ENCODE results near the gene ENTHD1. TPM values are rescaled to one million over a fixed set of nuclear protein-coding genes. Genes with fewer than 3 reads are reported as not detected.

The ENTHD1 gene, protein sequence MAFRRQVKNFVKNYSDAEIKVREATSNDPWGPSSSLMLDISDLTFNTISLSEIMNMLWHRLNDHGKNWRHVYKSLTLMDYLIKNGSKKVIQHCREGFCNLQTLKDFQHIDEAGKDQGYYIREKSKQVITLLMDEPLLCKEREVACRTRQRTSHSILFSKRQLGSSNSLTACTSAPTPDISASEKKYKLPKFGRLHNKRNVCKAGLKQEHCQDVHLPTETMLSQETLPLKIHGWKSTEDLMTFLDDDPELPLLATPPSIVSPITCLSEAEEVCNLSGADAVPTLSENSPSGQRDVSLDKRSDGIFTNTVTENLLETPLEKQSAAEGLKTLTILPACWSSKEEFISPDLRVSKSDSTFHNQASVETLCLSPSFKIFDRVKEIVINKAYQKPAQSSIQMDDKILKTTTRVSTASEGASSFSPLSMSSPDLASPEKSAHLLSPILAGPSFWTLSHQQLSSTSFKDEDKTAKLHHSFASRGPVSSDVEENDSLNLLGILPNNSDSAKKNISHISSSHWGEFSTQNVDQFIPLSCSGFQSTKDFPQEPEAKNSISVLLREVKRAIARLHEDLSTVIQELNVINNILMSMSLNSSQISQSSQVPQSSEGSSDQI
- total RNA-seq: not detected in 2 replicates

GRCh38 chr22:39893526-39893925 lies at the start of gene ENTHD1:
Gene ENTHD1, minus strand, starts transcription at chr22:39893760. Its CDS starts 6,012 bp downstream, at chr22:39887748.

DNA sequence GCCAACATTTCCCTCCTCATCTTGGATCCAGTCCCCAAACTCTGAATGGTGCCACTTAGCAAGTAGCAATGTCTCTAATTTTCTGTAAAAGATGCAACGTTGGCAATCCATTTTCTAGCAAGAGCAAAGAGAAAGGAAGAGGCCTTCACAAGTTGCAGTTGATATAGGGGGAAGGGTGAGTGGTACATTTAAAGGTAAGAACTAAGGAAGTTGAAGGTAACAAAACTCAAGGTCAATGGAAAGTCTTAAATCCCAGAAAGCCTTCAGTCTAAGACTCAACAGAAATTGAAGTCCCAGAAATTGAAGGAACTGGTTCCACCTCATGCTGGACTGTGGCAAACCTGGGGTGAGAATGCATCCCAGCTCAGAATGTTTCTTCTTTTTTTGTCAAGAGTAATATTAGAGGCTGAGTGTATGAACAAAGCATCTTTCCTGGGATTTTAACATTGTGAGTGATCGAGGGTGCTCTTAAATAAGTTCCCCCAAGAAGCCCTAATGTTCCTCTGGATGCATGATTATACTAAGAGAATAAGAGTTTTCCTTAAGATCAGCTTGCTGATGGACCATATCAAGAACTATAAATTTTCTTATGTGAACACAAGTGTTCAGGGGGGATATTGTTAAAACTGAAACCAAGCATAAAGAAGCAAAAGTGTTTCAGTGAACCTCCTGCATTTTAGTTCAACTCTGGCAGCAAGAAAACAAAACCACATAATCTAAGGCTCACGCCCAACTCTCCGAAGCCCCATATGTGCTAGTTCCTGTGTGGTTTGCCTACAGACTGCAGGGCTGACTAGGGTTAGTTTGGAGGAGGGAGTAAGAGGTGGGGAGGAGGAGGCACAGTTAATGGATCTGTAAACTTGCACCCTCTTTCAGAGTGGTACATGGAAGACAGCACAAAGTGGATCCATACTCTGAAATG lies 7.0 kb upstream of the ENTHD1 start, which contains the start of gene GRAP2:
GRAP2 (plus strand) TSS at position 779 of the 922 bp plus-strand sequence. CDS start 46,023 bp downstream, outside the sequence.

Other genes with a start within 250 kb of the ENTHD1 start
- not detected in 2 replicates for gene GRAP2, start 7.3 kb upstream of the ENTHD1 start, total RNA-seq
- gene TMA7B, start 66.6 kb upstream of the ENTHD1 start, total RNA-seq: not detected in 2 replicates
- 32.8 and 40.9 TPM in 2 replicates for gene FAM83F, start 101.2 kb upstream of the ENTHD1 start, total RNA-seq